Stimulated activated CD4-positive, alpha-beta T cell treated with anti-CD3 and anti-CD28 coated beads, Interleukin-1b, Interleukin-23, amount 100 ng/mL, for 1 hour (primary cell): ENCODE measurements around the gene SNX18.
"Not testable (repeated sequence)": the region's sequence is repeated elsewhere in the genome, so short reads cannot be mapped to it uniquely, and the experiment has no call there.

Experiments used
- DNase-seq, 2 donors: peaks; one replicate each; pipeline ENCODE4 v3.0.0-alpha.2; 2020; ENCODE audit warnings: low read depth in 2 of 2

SNX18 gene

DNA sequence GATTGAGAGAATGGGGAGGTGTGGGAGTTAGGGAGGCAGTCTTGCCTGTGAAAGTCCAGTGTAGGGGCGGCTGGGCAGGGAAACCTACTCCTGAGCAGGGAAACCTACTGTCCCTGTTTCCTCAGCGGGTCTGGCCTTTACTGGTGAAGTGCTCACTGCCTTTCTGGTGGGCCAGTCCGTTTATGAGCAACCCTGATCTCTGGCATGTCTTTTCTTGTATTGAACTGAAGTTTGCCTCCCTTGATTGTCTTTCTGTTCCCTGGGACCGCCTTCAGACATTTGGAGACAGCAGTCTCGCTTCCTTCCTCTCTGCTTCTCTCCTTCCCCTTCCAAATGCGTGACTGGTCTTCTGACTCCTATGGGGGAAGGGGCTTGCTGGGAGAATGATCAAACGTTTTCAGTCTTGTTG lies 2.9 kb downstream of the SNX18 start:
- DNase-seq: no peak

DNA sequence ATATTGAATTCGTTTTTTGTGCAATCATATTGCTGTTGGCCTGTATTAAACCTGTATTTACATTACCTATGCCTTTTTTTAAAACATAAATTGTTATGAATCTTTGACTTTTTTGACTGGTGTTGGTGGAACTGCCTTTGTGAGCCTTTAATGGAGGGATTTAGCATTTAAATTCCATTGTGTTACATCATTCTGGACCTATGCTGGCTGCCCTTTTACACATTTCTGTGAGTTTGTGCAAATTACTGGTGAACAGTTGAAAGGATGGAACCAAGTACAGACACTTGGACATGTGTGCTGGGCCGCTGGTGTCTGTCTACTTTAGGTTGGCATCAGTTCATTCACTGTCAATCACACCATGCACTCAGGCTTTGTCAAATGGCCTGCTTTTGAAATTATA lies 3.4 kb downstream of the SNX18 start:
- DNase-seq: no peak

DNA sequence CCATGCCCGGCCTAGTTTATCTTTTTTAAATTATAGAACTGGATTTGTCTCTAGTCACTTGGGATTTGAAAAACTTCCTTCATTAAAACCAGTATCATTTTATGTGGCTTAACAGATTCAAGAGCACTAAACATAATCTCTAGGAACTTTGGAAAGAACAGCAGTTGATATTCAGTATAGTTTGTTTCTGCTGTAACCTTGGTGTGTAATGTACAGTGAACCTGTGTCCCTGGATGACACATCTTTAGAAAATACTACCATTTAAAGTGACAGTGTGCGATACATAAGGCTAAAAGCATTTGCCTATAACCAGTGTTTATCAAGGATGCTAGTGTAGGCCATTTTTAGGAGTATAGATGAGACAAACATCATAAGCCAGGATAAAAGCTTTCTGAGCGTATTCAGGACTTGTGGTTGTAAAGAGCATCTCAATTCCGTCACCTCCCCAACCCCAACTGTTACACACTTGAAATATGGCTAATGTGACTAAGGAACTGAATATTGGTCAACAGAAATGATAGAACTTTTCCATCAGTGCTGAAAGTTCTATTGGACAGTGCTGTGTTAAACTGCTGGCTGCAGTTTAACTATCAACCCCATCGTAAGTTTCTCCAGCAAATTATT lies 4.4 kb downstream of the SNX18 start:
- no peak for DNase-seq

DNA sequence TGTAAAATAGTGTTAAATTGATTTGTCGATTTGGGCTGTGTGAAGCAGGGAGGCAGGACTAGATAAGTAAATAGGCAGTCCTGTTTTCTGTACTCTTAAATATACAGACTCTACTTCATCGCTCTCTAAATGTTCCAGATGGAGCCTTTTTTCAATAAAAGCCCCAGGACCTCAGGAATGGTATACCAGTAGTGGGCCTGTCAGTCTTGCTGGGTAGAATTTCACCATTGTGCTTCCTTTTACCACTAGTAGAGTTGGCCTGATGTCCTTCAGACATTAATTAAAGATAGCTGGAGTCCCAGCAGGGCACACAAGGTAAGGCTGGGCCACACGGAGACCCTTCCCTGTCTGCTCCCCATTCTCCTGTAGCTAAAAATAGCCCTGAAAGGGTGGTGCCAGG lies 6.0 kb downstream of the SNX18 start:
- no peak for DNase-seq

DNA sequence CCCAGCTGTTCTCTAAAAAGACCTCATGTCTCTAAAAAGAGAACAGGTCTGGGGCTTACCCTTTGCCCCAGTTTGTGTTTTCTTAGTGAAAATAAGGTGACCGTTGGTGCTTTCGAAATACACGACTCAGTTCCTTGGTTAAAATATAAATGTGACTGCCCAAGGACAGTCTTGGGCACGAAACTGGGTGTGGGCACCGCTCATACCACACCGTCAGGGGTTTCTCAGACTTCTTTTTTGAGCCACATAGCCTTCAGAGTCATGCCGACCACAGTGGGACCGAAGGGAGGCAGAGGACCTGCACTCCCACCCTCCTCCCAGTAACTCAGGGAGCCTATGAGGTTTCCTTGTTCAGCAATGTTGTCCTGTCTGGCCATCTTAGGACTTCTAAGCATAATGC lies 6.5 kb downstream of the SNX18 start:
- no peak for DNase-seq

DNA sequence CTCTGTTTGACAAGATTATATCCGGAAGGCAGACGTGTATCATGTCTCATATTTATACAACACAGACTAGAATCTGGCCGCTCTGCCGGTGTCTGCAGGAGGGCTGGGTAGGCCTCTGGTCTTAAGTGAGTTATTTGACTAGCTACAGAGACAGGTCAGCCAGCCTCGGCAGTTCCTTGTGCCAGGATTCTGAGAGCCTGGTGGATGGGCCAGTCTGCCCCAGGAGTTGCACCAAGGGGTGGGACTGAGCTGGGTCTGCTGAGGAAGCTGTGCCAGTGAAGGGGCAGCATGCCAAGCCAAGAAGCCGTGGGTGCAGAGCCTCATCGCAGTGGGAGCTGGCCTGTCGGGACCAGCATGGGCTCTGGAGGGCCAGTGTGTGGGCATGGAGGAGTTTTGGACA lies 7.1 kb downstream of the SNX18 start:
- no peak for DNase-seq

DNA sequence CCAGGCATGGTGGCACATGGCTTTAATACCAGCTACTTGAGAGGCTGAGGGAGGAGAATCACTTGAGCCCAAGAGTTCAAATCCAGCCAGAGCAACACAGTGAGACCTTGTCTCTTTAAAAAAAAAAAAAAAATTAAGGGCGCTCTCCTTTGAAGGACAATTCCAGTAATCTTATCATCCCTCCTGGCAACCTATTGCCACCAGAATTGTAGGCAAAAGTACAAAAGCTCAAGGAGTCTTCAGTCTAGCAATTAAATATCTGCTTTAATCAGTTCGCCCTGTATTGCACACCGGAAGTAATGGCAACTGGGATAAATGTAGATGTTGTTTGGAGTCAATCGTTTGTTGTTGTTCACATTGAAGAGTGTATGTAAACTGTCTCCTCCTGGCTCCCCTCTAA lies 7.7 kb downstream of the SNX18 start:
- no peak for DNase-seq

DNA sequence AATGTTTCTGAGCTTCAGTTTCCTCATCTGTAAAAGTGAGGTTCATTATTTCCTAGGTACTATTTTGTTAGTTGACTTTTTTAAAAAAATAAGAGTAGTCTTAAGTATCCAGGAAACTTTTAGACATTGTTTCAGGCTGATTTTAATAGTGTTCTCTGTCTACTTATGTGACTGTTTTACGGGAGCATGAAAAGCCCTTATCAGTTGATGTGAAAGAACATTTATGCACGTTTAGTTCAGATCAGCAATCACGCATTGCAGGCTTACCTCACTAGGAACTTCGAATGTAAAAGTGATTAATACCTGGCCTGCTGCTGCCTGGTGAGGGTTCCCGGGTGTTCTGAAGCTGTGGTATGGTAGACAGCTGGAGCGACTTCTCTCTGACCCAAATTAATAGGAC lies 8.1 kb downstream of the SNX18 start:
- DNase-seq: no peak

DNA sequence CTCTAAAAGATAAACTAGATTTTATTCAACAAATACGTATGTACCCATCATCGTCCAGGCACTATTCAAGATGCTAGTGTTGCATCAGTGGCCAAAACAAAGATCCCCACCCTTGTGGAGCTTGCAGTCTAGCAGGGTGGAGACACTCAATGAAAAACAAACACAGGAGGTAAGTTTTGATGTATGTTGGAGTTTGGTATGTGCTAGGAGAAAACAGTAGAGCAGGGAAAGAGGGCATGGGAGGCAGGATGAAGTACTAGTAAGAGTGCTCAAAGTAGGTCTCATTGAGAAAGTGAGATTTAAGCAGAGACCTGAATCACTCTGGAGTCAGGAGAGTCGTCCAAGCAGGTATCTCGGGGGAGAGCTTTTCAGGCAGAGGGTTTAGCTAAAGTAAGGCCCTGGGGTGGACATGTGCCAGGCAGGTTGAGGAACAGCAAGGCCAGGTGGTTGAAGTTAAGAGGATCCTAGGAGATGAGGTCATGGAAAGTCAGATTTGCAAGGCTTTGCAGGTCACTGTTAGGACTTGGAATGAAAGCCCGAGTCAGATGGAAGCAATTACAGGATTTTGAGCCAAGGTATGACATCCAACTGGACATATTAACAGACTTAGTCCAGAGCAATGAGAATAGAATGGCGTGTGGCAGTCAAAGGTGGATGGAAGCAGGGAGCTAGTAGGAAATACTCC lies 9.2 kb downstream of the SNX18 start:
- DNase-seq: no peak

DNA sequence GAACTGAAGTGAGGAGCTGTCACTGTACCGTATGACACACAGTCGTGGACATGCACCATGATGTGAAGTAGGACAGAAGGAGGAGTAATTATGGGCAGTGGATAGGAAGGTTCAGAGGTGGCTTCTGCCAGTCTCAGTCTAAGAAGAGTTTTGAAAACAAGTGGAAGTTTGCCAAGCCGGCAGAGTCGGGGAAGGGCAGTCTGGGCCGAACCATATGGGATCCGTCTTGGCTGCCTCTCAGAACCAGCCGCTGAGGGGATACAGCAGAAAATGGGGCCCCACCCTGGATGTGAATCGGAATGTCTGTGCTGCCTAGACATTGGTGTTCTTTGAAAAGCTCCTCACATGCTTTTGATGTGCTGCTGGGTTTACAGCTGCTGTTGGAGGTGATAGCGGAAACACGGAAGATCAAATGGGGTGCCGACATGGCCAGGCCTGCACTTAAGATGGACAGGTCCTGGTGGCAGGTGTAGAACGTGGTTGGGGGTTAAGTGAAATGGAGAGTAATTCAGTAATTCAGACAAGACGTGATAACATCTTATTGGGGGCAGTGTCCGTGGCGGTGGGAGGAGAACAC lies 11.2 kb downstream of the SNX18 start:
- no peak for DNase-seq

DNA sequence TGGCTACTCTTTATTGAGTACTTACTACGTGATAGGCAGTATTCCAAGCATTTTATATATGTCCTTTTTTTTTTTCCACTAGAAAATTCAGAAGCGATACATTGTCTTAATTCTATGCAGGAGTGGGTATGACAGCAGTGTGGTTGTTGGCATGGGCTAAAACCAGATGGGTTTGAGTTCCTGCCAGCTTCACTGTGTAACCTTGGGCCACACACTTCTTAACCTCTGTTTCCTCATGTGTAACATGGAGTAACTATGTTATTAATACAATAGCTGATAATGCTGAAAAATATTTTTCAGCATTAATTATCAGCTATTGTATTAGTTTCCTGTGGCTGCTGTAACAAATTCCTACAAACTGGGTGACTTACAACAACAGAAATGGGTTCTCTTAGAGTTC lies 12.0 kb downstream of the SNX18 start:
- DNase-seq: no peak

DNA sequence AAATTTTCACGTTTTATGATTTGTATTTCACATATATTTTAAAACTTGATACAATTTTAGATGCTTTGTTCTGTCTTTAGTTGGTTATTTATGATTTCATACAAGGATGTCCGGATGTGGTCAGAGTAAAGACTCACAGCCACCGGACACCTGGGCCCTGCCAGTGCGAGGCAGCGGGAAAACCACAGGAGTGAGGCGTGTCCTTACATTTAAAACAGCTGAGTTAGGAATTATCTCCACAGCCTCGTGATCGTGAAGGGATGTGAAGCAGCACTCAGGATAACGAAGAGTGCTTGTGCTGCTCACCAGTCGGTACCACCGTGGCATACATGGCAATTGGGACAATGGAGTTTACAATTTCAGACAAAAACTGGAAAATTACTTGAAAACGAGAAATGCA lies 14.0 kb downstream of the SNX18 start:
- DNase-seq: no peak

DNA sequence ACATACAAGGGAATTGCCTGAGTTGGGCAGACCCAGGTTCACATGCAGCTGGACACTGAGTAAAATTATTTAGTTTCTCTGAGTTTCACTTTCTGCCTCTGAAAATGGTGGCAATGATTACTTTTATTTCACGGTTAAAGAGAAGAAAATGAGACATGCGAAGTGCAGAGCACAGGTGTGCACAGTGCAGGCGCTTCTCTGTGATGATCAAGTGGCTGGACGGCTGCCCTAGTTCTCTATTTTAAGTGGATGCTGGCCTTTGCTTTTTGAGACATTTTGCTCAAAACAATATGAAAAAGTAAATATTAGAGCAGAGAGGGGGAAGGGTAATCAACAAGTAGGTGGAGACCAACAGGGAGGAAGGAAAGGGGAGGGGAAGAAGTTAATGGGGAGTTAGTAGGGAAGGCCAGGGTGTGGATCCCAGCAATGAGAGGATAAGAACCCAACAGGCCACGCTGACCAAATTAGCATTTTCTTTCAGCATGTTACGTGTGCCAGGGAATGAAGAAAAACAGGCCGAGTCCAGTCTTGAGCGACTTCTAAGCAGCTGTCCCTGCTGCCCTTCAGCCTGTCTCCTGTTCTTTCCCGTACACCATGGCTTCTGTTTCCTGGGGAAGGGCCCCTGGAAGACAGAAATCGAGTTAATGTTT lies 16.1 kb downstream of the SNX18 start:
- DNase-seq: no peak

DNA sequence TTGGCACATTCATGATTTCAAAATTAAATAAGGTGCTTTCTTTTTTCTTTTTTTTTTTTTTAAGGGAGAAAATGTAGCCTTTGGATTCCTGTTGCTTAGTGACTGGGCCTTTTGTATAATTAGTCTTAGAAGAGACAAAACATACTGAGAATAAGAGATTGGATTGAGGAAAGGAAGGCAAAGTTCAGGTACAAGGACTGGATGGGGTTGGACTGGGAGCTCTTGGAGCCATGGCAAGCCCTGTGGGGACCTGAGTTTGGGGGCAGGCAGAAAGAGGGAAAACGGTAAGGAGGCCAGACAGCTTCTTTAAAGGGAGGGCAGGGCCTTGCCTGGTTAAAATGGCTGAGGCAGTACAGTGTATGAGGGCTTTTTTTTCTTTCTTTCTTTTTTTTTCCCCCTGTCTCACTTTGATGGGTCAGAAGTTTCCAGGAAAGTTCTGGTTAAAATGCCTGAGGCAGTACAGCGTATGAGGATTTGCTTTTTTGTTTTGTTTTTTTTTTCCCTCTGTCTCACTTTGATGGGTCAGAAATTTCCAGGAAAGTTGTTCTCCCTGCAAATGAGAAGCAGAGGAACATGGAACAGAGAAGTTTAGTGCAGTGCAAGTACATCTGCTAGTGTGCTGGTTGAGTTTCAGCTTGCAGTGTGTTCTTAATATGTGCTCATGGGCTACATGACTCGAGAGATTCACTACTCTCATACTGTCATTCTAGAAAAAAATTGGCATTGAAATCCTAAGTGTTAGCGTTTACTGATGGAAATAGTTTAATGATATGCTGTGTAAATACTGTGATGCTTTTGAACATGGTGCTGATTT lies 16.8 kb downstream of the SNX18 start:
- no peak for DNase-seq

DNA sequence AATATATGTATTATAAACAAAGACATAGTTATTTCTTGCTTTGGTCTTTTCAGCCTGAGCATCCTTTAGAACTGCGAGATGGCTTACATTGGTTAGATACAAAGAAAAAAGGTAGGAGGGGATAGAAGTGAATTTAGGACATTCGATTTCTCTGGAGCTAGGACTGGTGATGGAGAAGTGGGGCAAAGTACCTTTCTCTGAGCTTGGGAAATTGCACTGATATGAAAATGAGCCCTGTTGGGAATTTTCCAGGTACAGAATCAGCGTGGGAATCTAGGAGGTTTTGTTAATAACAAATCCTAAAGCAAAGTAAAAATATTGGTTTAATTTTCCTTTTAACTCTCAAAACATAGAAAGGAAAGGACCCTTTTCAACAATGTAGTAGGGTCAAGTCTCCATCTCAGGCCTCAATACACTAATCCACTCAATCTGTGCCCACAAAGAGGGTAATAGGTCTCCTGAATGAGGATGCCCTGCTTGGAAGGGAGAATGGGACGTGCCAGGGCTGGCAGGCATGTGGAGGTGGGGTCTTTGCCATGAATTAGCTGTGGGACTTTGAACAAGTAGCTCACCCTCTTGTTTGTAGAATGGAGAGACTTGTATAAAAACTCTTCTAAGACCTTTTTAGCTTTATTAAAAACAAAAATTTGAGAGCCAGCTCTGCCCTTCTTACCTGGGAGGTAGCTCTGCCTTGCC lies 17.7 kb downstream of the SNX18 start:
- no peak for DNase-seq

DNA sequence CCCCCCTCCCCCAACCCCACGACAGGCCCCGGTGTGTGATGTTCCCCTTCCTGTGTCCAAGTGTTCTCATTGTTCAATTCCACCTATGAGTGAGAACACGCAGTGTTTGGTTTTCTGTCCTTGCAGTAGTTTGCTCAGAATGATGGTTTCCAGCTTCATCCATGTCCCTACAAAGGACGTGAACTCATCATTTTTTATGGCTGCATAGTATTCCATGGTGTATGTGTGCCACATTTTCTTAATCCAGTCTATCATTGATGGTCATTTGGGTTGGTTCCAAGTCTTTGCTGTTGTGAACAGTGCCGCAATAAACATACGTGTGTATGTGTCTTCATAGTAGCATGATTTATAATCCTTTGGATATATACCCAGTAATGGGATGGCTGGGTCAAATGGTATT lies 18.8 kb downstream of the SNX18 start:
- not testable (repeated sequence) for DNase-seq

DNA sequence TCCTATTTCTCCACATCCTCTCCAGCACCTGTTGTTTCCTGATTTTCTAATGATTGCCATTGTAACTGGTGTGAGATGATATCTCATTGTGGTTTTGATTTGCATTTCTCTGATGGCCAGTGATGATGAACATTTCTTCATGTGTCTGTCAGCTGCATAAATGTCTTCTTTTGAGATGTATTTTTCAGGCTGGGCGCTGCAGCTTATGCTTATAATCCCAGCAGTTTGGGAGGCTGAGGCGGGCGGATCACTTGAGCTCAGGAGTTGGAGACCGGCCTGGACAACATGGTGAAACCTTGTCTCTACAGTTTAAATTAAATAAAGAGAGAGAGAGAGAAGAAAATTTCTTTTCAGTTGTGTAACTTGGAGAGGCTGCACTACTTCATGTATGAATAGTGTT lies 19.3 kb downstream of the SNX18 start:
- not testable (repeated sequence) for DNase-seq

DNA sequence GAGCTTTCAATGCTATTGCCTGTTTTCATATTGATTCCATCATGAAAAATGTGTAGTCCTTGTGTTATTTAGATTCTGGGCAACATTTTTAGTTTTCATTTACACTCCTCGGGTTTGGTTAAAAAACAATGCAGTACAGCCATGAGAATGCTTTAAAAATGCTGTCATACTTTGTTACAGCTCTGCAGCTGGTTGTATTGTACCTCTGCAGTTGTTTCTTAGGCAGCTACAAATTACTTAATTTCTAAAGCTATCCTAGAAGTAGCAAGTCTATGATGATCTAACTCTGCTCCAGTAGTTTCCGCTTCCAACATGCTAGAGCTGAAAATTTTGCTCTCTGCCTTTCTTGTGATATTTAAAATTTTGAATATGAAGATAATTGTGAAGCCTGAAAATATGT lies 20.2 kb downstream of the SNX18 start:
- DNase-seq: no peak

DNA sequence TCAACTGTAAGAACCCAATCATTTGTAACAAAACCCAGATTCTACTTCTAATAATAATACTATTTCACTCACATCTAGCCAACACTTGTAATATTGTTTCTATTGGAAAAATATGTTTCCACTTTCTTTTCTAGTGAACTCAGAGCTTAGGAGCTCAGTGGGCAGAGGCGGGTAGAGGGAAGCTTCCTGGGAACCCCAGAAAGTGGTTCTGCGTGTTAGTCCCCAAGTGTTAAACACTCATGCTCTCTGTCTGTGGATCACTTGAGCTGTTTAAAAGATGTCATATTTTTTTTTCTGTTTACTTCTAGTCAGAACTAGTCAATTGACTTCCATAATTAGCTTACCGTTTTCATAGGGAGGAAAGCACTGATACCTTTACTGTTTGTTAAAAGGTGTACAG lies 20.6 kb downstream of the SNX18 start:
- DNase-seq: no peak

DNA sequence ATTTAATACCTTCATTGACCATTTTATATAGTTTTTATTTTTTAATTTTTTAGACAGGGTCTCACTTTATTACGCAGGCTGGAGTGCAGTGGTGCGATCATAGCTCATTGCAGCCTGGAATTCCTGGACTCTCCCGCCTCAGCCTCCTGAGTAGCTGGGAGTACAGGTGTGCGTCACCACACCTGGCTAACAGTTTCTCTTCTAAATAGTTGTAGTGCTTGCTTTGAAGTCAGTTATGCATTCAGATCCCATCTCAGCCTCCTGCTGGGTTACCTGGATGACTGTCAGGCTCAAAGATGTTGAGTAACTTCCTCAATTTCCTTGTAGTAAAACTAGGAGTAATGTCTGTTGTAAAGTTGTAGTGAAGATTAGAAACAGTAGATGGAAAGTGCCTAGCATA lies 21.4 kb downstream of the SNX18 start:
- no peak for DNase-seq

DNA sequence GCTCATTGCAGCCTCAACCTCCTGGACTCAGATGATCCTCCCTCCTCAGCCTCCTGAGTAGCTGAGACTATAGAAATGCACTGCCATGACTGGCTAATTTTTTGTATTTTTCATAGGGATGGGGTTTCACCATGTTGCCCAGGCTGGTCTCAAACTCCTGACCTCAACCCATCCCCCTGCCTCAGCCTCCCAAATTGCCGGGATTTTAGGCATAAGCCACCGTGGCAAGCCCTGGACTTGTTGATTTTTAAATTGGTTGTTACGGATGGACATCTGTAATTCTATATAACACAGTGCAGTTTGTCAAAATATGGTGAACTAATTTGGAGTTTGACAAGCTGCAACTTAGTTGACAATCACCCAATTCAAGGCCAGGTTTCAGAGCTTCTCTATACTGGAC lies 22.7 kb downstream of the SNX18 start:
- DNase-seq: no peak
